Measurements from ENCODE around the gene DZANK1. TPM values are rescaled to one million over a fixed set of nuclear protein-coding genes. Genes with fewer than 3 reads are reported as not detected.

DZANK1 gene
- total and polyA plus RNA-seq, 9 of the 15 experiments (the other 6 are each of a cell fraction or from before 2014, with no cell fraction given) = 0.04 to 0.18 (median 0.11) TPM; not detected in 2

DNA sequence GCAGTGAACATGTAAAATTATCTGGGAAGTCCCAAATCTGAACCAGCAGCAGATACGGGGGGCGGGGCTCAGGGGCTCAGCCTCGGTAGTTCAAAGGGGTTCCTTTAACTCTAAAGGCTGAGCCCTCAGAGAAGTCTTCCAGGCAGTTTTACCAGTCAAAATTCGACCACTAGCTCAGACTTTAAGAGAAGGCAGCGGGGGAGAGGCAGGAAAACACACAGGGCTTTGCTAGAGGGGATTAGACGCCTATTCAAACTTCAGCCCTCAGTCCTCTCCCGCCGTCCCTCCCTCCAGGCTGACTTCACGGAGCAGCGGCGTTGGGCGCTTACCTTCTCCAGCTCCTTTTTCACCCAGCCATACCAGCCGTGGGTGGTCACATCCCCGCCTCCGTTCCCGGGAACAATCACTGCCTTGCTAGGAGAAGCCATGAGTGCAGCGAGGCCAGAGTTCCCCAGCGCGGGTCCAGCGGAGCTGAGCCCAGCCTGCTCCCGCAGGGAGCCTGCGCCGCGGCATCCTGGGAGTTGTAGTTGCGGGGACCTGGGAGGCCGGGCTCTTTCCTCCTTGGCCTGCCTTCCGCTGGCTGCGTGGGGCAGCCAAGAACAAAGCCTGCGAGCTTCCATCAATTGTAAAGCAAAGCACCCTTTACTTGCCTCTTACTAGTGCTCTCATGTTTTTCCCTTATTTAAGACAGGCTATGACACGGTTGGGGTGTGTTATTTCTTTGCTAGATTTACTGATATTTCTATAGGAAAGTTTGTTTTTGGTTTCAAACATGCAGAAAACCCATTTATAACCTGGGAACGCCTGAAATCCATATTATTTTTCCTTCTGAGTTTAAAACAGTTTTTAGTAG, 30.1 kb upstream of the DZANK1 start, which contains the start of gene RBBP9 (continued):
- TF ChIP-seq, protein P1, sequence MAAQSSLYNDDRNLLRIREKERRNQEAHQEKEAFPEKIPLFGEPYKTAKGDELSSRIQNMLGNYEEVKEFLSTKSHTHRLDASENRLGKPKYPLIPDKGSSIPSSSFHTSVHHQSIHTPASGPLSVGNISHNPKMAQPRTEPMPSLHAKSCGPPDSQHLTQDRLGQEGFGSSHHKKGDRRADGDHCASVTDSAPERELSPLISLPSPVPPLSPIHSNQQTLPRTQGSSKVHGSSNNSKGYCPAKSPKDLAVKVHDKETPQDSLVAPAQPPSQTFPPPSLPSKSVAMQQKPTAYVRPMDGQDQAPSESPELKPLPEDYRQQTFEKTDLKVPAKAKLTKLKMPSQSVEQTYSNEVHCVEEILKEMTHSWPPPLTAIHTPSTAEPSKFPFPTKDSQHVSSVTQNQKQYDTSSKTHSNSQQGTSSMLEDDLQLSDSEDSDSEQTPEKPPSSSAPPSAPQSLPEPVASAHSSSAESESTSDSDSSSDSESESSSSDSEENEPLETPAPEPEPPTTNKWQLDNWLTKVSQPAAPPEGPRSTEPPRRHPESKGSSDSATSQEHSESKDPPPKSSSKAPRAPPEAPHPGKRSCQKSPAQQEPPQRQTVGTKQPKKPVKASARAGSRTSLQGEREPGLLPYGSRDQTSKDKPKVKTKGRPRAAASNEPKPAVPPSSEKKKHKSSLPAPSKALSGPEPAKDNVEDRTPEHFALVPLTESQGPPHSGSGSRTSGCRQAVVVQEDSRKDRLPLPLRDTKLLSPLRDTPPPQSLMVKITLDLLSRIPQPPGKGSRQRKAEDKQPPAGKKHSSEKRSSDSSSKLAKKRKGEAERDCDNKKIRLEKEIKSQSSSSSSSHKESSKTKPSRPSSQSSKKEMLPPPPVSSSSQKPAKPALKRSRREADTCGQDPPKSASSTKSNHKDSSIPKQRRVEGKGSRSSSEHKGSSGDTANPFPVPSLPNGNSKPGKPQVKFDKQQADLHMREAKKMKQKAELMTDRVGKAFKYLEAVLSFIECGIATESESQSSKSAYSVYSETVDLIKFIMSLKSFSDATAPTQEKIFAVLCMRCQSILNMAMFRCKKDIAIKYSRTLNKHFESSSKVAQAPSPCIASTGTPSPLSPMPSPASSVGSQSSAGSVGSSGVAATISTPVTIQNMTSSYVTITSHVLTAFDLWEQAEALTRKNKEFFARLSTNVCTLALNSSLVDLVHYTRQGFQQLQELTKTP (IDR thresholded peaks at IDR 0.05; ENCODE audit: low read depth in 1 of 2, partially characterized antibody in 2 of 2) = peak in 1 of 2 experiments; percentile 83
- TF ChIP-seq BHLHE40 (IDR thresholded peaks at IDR 0.05; ENCODE audit: low read length) (no peak), EP400 (IDR thresholded peaks at IDR 0.05) (peak; percentile 39), RBFOX2 (IDR thresholded peaks at IDR 0.05; ENCODE audit: low read depth, low read length) (peak; percentile 64), SMARCE1 (IDR thresholded peaks at IDR 0.05) (no peak)
- TF ChIP-seq, protein P2, sequence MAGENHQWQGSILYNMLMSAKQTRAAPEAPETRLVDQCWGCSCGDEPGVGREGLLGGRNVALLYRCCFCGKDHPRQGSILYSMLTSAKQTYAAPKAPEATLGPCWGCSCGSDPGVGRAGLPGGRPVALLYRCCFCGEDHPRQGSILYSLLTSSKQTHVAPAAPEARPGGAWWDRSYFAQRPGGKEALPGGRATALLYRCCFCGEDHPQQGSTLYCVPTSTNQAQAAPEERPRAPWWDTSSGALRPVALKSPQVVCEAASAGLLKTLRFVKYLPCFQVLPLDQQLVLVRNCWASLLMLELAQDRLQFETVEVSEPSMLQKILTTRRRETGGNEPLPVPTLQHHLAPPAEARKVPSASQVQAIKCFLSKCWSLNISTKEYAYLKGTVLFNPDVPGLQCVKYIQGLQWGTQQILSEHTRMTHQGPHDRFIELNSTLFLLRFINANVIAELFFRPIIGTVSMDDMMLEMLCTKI (IDR thresholded peaks at IDR 0.05; ENCODE audit: partially characterized antibody) = no peak
- TF ChIP-seq, protein P3, sequence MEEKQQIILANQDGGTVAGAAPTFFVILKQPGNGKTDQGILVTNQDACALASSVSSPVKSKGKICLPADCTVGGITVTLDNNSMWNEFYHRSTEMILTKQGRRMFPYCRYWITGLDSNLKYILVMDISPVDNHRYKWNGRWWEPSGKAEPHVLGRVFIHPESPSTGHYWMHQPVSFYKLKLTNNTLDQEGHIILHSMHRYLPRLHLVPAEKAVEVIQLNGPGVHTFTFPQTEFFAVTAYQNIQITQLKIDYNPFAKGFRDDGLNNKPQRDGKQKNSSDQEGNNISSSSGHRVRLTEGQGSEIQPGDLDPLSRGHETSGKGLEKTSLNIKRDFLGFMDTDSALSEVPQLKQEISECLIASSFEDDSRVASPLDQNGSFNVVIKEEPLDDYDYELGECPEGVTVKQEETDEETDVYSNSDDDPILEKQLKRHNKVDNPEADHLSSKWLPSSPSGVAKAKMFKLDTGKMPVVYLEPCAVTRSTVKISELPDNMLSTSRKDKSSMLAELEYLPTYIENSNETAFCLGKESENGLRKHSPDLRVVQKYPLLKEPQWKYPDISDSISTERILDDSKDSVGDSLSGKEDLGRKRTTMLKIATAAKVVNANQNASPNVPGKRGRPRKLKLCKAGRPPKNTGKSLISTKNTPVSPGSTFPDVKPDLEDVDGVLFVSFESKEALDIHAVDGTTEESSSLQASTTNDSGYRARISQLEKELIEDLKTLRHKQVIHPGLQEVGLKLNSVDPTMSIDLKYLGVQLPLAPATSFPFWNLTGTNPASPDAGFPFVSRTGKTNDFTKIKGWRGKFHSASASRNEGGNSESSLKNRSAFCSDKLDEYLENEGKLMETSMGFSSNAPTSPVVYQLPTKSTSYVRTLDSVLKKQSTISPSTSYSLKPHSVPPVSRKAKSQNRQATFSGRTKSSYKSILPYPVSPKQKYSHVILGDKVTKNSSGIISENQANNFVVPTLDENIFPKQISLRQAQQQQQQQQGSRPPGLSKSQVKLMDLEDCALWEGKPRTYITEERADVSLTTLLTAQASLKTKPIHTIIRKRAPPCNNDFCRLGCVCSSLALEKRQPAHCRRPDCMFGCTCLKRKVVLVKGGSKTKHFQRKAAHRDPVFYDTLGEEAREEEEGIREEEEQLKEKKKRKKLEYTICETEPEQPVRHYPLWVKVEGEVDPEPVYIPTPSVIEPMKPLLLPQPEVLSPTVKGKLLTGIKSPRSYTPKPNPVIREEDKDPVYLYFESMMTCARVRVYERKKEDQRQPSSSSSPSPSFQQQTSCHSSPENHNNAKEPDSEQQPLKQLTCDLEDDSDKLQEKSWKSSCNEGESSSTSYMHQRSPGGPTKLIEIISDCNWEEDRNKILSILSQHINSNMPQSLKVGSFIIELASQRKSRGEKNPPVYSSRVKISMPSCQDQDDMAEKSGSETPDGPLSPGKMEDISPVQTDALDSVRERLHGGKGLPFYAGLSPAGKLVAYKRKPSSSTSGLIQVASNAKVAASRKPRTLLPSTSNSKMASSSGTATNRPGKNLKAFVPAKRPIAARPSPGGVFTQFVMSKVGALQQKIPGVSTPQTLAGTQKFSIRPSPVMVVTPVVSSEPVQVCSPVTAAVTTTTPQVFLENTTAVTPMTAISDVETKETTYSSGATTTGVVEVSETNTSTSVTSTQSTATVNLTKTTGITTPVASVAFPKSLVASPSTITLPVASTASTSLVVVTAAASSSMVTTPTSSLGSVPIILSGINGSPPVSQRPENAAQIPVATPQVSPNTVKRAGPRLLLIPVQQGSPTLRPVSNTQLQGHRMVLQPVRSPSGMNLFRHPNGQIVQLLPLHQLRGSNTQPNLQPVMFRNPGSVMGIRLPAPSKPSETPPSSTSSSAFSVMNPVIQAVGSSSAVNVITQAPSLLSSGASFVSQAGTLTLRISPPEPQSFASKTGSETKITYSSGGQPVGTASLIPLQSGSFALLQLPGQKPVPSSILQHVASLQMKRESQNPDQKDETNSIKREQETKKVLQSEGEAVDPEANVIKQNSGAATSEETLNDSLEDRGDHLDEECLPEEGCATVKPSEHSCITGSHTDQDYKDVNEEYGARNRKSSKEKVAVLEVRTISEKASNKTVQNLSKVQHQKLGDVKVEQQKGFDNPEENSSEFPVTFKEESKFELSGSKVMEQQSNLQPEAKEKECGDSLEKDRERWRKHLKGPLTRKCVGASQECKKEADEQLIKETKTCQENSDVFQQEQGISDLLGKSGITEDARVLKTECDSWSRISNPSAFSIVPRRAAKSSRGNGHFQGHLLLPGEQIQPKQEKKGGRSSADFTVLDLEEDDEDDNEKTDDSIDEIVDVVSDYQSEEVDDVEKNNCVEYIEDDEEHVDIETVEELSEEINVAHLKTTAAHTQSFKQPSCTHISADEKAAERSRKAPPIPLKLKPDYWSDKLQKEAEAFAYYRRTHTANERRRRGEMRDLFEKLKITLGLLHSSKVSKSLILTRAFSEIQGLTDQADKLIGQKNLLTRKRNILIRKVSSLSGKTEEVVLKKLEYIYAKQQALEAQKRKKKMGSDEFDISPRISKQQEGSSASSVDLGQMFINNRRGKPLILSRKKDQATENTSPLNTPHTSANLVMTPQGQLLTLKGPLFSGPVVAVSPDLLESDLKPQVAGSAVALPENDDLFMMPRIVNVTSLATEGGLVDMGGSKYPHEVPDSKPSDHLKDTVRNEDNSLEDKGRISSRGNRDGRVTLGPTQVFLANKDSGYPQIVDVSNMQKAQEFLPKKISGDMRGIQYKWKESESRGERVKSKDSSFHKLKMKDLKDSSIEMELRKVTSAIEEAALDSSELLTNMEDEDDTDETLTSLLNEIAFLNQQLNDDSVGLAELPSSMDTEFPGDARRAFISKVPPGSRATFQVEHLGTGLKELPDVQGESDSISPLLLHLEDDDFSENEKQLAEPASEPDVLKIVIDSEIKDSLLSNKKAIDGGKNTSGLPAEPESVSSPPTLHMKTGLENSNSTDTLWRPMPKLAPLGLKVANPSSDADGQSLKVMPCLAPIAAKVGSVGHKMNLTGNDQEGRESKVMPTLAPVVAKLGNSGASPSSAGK (IDR thresholded peaks at IDR 0.05) = no peak
- TF ChIP-seq, protein P4, sequence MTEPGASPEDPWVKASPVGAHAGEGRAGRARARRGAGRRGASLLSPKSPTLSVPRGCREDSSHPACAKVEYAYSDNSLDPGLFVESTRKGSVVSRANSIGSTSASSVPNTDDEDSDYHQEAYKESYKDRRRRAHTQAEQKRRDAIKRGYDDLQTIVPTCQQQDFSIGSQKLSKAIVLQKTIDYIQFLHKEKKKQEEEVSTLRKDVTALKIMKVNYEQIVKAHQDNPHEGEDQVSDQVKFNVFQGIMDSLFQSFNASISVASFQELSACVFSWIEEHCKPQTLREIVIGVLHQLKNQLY (CRISPR knock-in tag; conservative IDR thresholded peaks at IDR 0.05) = no peak
